NT2/D1 (cell line): Measurements from ENCODE around the gene KCNK13.

Source experiments
- SUZ12 ChIP-seq: IDR thresholded peaks from 2 replicates; pipeline ENCODE4 v1.6.1; 2011; ENCODE audit not compliant: insufficient read length, insufficient read depth; ENCODE audit errors: extremely low read depth
- YY1 ChIP-seq: IDR thresholded peaks from 2 replicates; pipeline ENCODE4 v1.6.1; 2011; ENCODE audit not compliant: insufficient read length, insufficient read depth

DNA sequence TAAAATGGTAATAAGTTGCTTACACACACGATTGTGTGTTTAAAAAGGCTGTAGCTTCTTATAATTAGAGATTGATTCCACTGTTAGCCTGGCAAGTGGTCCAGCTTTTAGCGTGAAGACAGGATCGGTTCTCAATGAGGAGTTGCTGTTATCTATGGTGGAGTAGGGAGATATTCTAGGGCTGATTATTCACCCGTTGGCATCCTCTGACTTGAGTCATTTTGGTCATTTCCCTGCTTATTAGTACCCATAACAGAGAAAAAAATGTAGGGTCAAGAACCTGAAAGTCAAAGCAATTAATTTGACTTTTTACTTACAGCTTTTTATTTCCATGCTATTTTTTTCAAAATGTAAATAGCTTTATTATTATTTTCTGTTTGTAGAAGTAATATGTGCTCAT is 76.0 kb downstream of the KCNK13 start:
- no peak for TF ChIP-seq YY1
- no peak for TF ChIP-seq SUZ12
